ENCODE data around the gene SH3BP5.

Gene SH3BP5

GRCh38 chr3:15253023-15253697, 79.2 kb downstream of the SH3BP5 start:
- no peak for DNase-seq (ENCODE audit: low spot score)

- DNase-seq (ENCODE audit: low spot score): no peak
Observed at GRCh38 chr3:15246186-15246585, 86.2 kb downstream of the SH3BP5 start.

GRCh38 chr3:15243822-15244482, 88.4 kb downstream of the SH3BP5 start:
- no peak for DNase-seq (ENCODE audit: low spot score)

GRCh38 chr3:15241341-15241740, 91.0 kb downstream of the SH3BP5 start:
- DNase-seq (ENCODE audit: low spot score): no peak

- DNase-seq (ENCODE audit: low spot score): no peak
Observed at GRCh38 chr3:15229262-15229661, 103.1 kb downstream of the SH3BP5 start.

- no peak for DNase-seq (ENCODE audit: low spot score)
Observed at GRCh38 chr3:15228147-15228546, 104.2 kb downstream of the SH3BP5 start.

- DNase-seq (ENCODE audit: low spot score): no peak
Observed at GRCh38 chr3:15223685-15224572, 108.5 kb downstream of the SH3BP5 start.

GRCh38 chr3:15221574-15222217, 110.7 kb downstream of the SH3BP5 start:
- no peak for DNase-seq (ENCODE audit: low spot score)

- no peak for DNase-seq (ENCODE audit: low spot score)
Observed at GRCh38 chr3:15220661-15221060, 111.7 kb downstream of the SH3BP5 start.

GRCh38 chr3:15220056-15220455, 112.3 kb downstream of the SH3BP5 start:
- DNase-seq (ENCODE audit: low spot score): no peak

GRCh38 chr3:15218689-15219088, 113.7 kb downstream of the SH3BP5 start:
- DNase-seq (ENCODE audit: low spot score): no peak

GRCh38 chr3:15217841-15218267, 114.5 kb downstream of the SH3BP5 start:
- DNase-seq (ENCODE audit: low spot score): no peak

- no peak for DNase-seq (ENCODE audit: low spot score)
Observed at GRCh38 chr3:15217011-15217671, 115.2 kb downstream of the SH3BP5 start.

GRCh38 chr3:15216501-15216900, 115.9 kb downstream of the SH3BP5 start:
- DNase-seq (ENCODE audit: low spot score): no peak

- peak; percentile 13 for DNase-seq (ENCODE audit: low spot score)
Observed at GRCh38 chr3:15215996-15216395, 116.4 kb downstream of the SH3BP5 start.

GRCh38 chr3:15214758-15215157, 117.6 kb downstream of the SH3BP5 start:
- DNase-seq (ENCODE audit: low spot score): no peak

GRCh38 chr3:15211937-15212336, 120.4 kb downstream of the SH3BP5 start:
- no peak for DNase-seq (ENCODE audit: low spot score)

GRCh38 chr3:15207836-15208504, 124.4 kb downstream of the SH3BP5 start:
- DNase-seq (ENCODE audit: low spot score): no peak

GRCh38 chr3:15206662-15207576, 125.5 kb downstream of the SH3BP5 start:
- DNase-seq (ENCODE audit: low spot score): no peak

Data from AG08395 (cell line).